IMR-90 (cell line): ENCODE results near the gene DNAJC27. TPM values are rescaled to one million over a fixed set of nuclear protein-coding genes. Genes with fewer than 3 reads are reported as not detected.

Experiments
- ATAC-seq: fragments of 200-7000 bp; cut with Tn5 transposase; 2 replicates; pipeline ENCODE4 v1.9.1; 2020; ENCODE audit warnings: low read depth, mild to moderate bottlenecking, moderate library complexity
- BruUV-seq: library from RNA; stranded (reverse); fragments of 400-500 nt; replicated peaks from 2 replicates; lab custom pipeline; 2021; lab: Mats Ljungman, UMichigan
- CTCF ChIA-PET: fragments of 300-600 bp; formaldehyde crosslinking; extraction: SDS; loops from one replicate; lab custom pipeline; 2021; ENCODE audit warnings: antibody characterized with exemption; lab: Yijun Ruan, JAX
- POLR2A ChIA-PET: fragments of 300-600 bp; sonication (Branson Sonifier 250); formaldehyde crosslinking; loops from one replicate; lab custom pipeline; 2022; ENCODE audit warnings: antibody characterized with exemption; ENCODE audit not compliant: unreplicated experiment; lab: Charles Lee
- DNase-seq: peaks from one replicate; pipeline ENCODE4 v3.0.0; 2013
- H2AFZ ChIP-seq: replicated peaks from 2 replicates; pipeline ENCODE3; 2013; ENCODE audit warnings: low read length, mild to moderate bottlenecking; ENCODE audit not compliant: poor library complexity
- H2AK5ac ChIP-seq: 2 replicates; pipeline ENCODE4 v1.6.1; 2013; ENCODE audit warnings: low read depth, low read length, inconsistent platforms
- H2AK9ac ChIP-seq: replicated peaks from 2 replicates; pipeline ENCODE3; 2013; ENCODE audit warnings: mild to moderate bottlenecking, low read depth, low read length, moderate library complexity; ENCODE audit not compliant: poor library complexity
- H2BK120ac ChIP-seq: 2 replicates; pipeline ENCODE4 v1.6.1; 2013; ENCODE audit warnings: low read depth, low read length, inconsistent platforms
- H2BK15ac ChIP-seq: 3 replicates; pipeline ENCODE4 v1.6.1; 2013; ENCODE audit warnings: low read depth, low read length, inconsistent platforms
- H2BK20ac ChIP-seq: 2 replicates; pipeline ENCODE4 v1.6.1; 2013; ENCODE audit warnings: low read depth, mild to moderate bottlenecking, inconsistent platforms, low read length, moderate library complexity
- H2BK5ac ChIP-seq: 2 replicates; pipeline ENCODE4 v1.6.1; 2013; ENCODE audit warnings: mild to moderate bottlenecking, low read depth, low read length, inconsistent platforms; ENCODE audit not compliant: poor library complexity, severe bottlenecking
- H3K14ac ChIP-seq: replicated peaks from 2 replicates; pipeline ENCODE4 v1.6.1; 2013; ENCODE audit warnings: low read depth, low read length, inconsistent platforms
- H3K18ac ChIP-seq: 2 replicates; pipeline ENCODE4 v1.6.1; 2013; ENCODE audit warnings: low read depth, low read length, control low read depth
- H3K23ac ChIP-seq: 2 replicates; pipeline ENCODE4 v1.6.1; 2013; ENCODE audit warnings: low read depth, low read length, inconsistent platforms
- H3K27ac ChIP-seq: 2 replicates; pipeline ENCODE4 v1.5.1; 2013; ENCODE audit warnings: mild to moderate bottlenecking, control low read depth, low read length; ENCODE audit not compliant: insufficient read depth
- H3K27me3 ChIP-seq: 2 replicates; pipeline ENCODE4 v1.6.1; 2013; ENCODE audit warnings: low read length; ENCODE audit not compliant: control insufficient read depth, insufficient read depth
- H3K36me3 ChIP-seq: 2 replicates; pipeline ENCODE4 v1.6.1; 2013; ENCODE audit warnings: low read length, mixed read lengths; ENCODE audit not compliant: control insufficient read depth, insufficient read depth
- H3K4ac ChIP-seq: 2 replicates; pipeline ENCODE4 v1.6.1; 2013; ENCODE audit warnings: low read depth, low read length, inconsistent platforms
- H3K4me1 ChIP-seq: 2 replicates; pipeline ENCODE4 v1.6.1; 2013; ENCODE audit warnings: low read length, mixed read lengths; ENCODE audit not compliant: control insufficient read depth, insufficient read depth
- H3K4me2 ChIP-seq: 2 replicates; pipeline ENCODE4 v1.6.1; 2013; ENCODE audit warnings: low read depth, mild to moderate bottlenecking, control low read depth, low read length, moderate library complexity
- H3K4me3 ChIP-seq: 2 replicates; pipeline ENCODE4 v1.5.1; 2013; ENCODE audit warnings: low read depth, mild to moderate bottlenecking, control low read depth, low read length, moderate library complexity; ENCODE audit not compliant: insufficient read depth
- H3K56ac ChIP-seq: 2 replicates; pipeline ENCODE4 v1.6.1; 2013; ENCODE audit warnings: low read length, inconsistent platforms; ENCODE audit not compliant: insufficient read depth; ENCODE audit errors: extremely low read depth
- H3K79me1 ChIP-seq, 2 experiments: 2 replicates each; pipeline ENCODE4 v1.6.1; 2013; ENCODE audit warnings: low read length in 2 of 2, inconsistent platforms in 1 of 2, low read depth in 1 of 2
- H3K9ac ChIP-seq: 2 replicates; pipeline ENCODE4 v1.6.1; 2013; ENCODE audit warnings: low read depth, low read length, control low read depth
- H3K9me1 ChIP-seq: 2 replicates; pipeline ENCODE4 v1.6.1; 2013; ENCODE audit warnings: low read length, inconsistent platforms; ENCODE audit not compliant: insufficient read depth
- H3K9me3 ChIP-seq: 2 replicates; pipeline ENCODE4 v1.6.1; 2013; ENCODE audit warnings: low read length; ENCODE audit not compliant: control insufficient read depth, insufficient read depth
- H4K20me1 ChIP-seq: 2 replicates; pipeline ENCODE4 v1.6.1; 2013; ENCODE audit warnings: low read length, inconsistent platforms; ENCODE audit not compliant: insufficient read depth
- H4K5ac ChIP-seq: 2 replicates; pipeline ENCODE4 v1.6.1; 2013; ENCODE audit warnings: mild to moderate bottlenecking, low read depth, low read length, control low read depth
- H4K8ac ChIP-seq, 2 experiments: 2 replicates each; pipeline ENCODE4 v1.6.1; 2013; ENCODE audit warnings: low read depth in 2 of 2, low read length in 2 of 2, control low read depth in 1 of 2, inconsistent platforms in 1 of 2
- H4K91ac ChIP-seq: 2 replicates; pipeline ENCODE4 v1.6.1; 2013; ENCODE audit warnings: low read depth, low read length, inconsistent platforms; ENCODE audit not compliant: insufficient read depth
- BHLHE40 ChIP-seq: fragments of 150-350 bp; IDR thresholded peaks from 2 replicates; pipeline ENCODE4 v1.6.1; 2016; ENCODE audit warnings: mild to moderate bottlenecking, low read depth, low read length
- ELK1 ChIP-seq: fragments of 150-350 bp; IDR thresholded peaks from 2 replicates; pipeline ENCODE4 v1.6.1; 2016; ENCODE audit warnings: low read depth, mild to moderate bottlenecking, low read length, moderate library complexity, borderline replicate concordance
- FOS ChIP-seq: fragments of 150-350 bp; IDR thresholded peaks from 2 replicates; pipeline ENCODE4 v1.6.1; 2016; ENCODE audit warnings: low read depth, low read length
- MAFK ChIP-seq: IDR thresholded peaks from 2 replicates; pipeline ENCODE4 v1.6.1; 2012; ENCODE audit warnings: low read depth, low read length, improper control_type of control experiment
- MAZ ChIP-seq: IDR thresholded peaks from 2 replicates; pipeline ENCODE4 v1.6.1; 2012; ENCODE audit warnings: low read depth, mild to moderate bottlenecking, low read length, improper control_type of control experiment, moderate library complexity, borderline replicate concordance
- NFE2L2 ChIP-seq: fragments of 150-350 bp; IDR thresholded peaks from 2 replicates; pipeline ENCODE4 v1.6.1; 2016; ENCODE audit warnings: low read depth, mild to moderate bottlenecking, low read length
- POLR2A ChIP-seq: IDR thresholded peaks from 2 replicates; pipeline ENCODE4 v1.6.1; 2012; ENCODE audit warnings: mild to moderate bottlenecking, low read depth, low read length
- RAD21 ChIP-seq: IDR thresholded peaks from 2 replicates; pipeline ENCODE4 v1.6.1; 2012; ENCODE audit warnings: low read length, improper control_type of control experiment
- RFX5 ChIP-seq: IDR thresholded peaks from 2 replicates; pipeline ENCODE4 v1.8.0; 2012; ENCODE audit warnings: low read depth, mild to moderate bottlenecking, low read length, moderate library complexity
- SMC3 ChIP-seq: fragments of 150-350 bp; IDR thresholded peaks from 2 replicates; pipeline ENCODE4 v1.6.1; 2016; ENCODE audit warnings: low read depth, mild to moderate bottlenecking, antibody characterized with exemption, low read length, moderate library complexity
- WGBS, 2 experiments: methylation state at CpG; one replicate each; pipeline versions ENCODE4 v1.1.5 to v1.1.7; 2013; ENCODE audit warnings: missing lambda C conversion rate in 2 of 2; ENCODE audit not compliant: insufficient read length in 1 of 2; ENCODE audit errors: extremely low coverage in 2 of 2; 5-methylcytosine and 5-hydroxymethylcytosine counted together
- dilution Hi-C: fragments of 300-500 bp; cut with HindIII; formaldehyde crosslinking; loops from one replicate; pipeline ENCODE4 v1.14.3; 2018; ENCODE audit warnings: low sequenced_read_pairs; ENCODE audit not compliant: unreplicated experiment
- in situ Hi-C: fragments of 300-500 bp; cut with MboI; formaldehyde crosslinking; loops from 3 replicates; pipeline ENCODE4 v1.14.3; 2019; ENCODE audit warnings: low sequenced_read_pairs, inconsistent platforms, mixed read lengths
- intact Hi-C: fragments of 100-400 bp; cut with micrococcal nuclease; formaldehyde crosslinking; loops from 2 replicates; pipeline ENCODE4 v1.10.0; 2022
- polyA plus RNA-seq, 3 experiments: library from polyadenylated mRNA; depleted of rRNA; stranded (reverse); fragments of >200 nt; gene quantifications; 2 replicates each; pipeline ENCODE4 v1.2.3, GENCODE V29; 2012; ENCODE audit warnings: low replicate concordance in 1 of 3
- total RNA-seq: library from RNA; depleted of rRNA; stranded (reverse); fragments of >200 nt; gene quantifications from 2 replicates; pipeline ENCODE4 v1.2.3, GENCODE V29; 2012

DNAJC27 gene
- total and polyA plus RNA-seq, 2 of the 4 experiments (the other 2 are of a cell fraction) = 1.6 to 2.0 TPM

GRCh38 chr2:24914713-24915112 lies 57.0 kb downstream of the DNAJC27 start:
- Histone ChIP-seq H3K56ac (no peak overlapping the region), H3K9ac (no peak overlapping the region), H3K9me1 (peaks cover 16% of the 10 kb centered on the region), H3K27ac (no peak overlapping the region), H4K91ac (no peak overlapping the region), H2BK20ac (no peak overlapping the region), H4K8ac (no peak overlapping the region), H2AFZ (no peak overlapping the region), H3K18ac (no peak overlapping the region), H3K4me3 (no peak overlapping the region), H4K20me1 (peaks cover 25% of the 10 kb centered on the region), H3K4me2 (no peak overlapping the region), H3K23ac (no peak overlapping the region), H3K9me3 (peaks cover 5% of the 10 kb centered on the region), H3K14ac (no peak overlapping the region), H2BK5ac (no peak overlapping the region), H3K27me3 (no peaks in the 10 kb centered on the region), H2AK9ac (no peak overlapping the region), H3K4ac (no peak overlapping the region), H3K4me1 (peaks cover 34% of the 10 kb centered on the region), H3K36me3 (peaks cover 16% of the 10 kb centered on the region; the same call in 1 of the 2 replicates), H2BK120ac (no peak overlapping the region), H2AK5ac (peak overlapping the region; percentile 39; the same call in 1 of the 2 replicates), H3K79me1 (peaks cover 13 to 67% of the 10 kb centered on the region in 2 experiments; a peak in 3 of 4 replicates), H4K5ac (no peak overlapping the region), H2BK15ac (no peak overlapping the region)
- DNase-seq = no peak
- intact Hi-C loops (no loop called here), dilution Hi-C loops (no loop called here), in situ Hi-C loops (no loop called here)
- ChIA-PET CTCF (no interaction called here), POLR2A (no interaction called here)
- ATAC-seq = no peak
- BruUV-seq = no TSS peak
- TF ChIP-seq NFE2L2 (no peak), MAFK (no peak), POLR2A (no peak), RFX5 (no peak), BHLHE40 (no peak), RAD21 (no peak), ELK1 (no peak), MAZ (no peak), FOS (no peak), SMC3 (no peak)
- WGBS, 2 experiments = no CpG with 5 or more reads among the region's 5 CpGs
